Keratinocyte (primary cell): ENCODE data around the gene GSDMA. TPM values are rescaled to one million over a fixed set of nuclear protein-coding genes. Genes with fewer than 3 reads are reported as not detected.

Experiments used
- DNase-seq: peaks from one replicate; pipeline ENCODE4 v3.0.0-alpha.2; 2011; ENCODE audit warnings: low read depth, missing footprints, low spot score
- FAIRE-seq: peaks from 2 replicates; lab custom pipeline; 2011; peaks lifted over from hg19 to GRCh38; lab: Jason Lieb, UNC
- H2AFZ ChIP-seq: 2 replicates; pipeline ENCODE4 v1.6.0; 2012; ENCODE audit warnings: low read length, control low read depth, inconsistent platforms; ENCODE audit not compliant: control insufficient read depth
- H3K27ac ChIP-seq: 2 replicates; pipeline ENCODE4 v1.5.1; 2011; ENCODE audit warnings: low read length; ENCODE audit not compliant: control insufficient read depth, insufficient read depth
- H3K27me3 ChIP-seq: 3 replicates; pipeline ENCODE4 v1.6.0; 2011; ENCODE audit warnings: low read length; ENCODE audit not compliant: control insufficient read depth, insufficient read depth; ENCODE audit errors: extremely low read depth
- H3K36me3 ChIP-seq, 2 experiments: 2 replicates in 1 of 2; 3 replicates in 1 of 2; pipeline ENCODE4 v1.5.1; 2011; ENCODE audit warnings: low read length in 2 of 2, mild to moderate bottlenecking in 1 of 2; ENCODE audit not compliant: control insufficient read depth in 2 of 2, insufficient read depth in 2 of 2; ENCODE audit errors: extremely low read depth in 1 of 2
- H3K4me1 ChIP-seq: 3 replicates; pipeline ENCODE4 v1.5.1; 2011; ENCODE audit warnings: low read length; ENCODE audit not compliant: control insufficient read depth, insufficient read depth; ENCODE audit errors: extremely low read depth
- H3K4me2 ChIP-seq: 3 replicates; pipeline ENCODE4 v1.6.0; 2011; ENCODE audit warnings: low read depth, low read length; ENCODE audit not compliant: control insufficient read depth, insufficient read depth; ENCODE audit errors: extremely low read depth
- H3K4me3 ChIP-seq, 3 experiments: fragments of 200-600 bp in 1 of 3; sonication (generic) in 1 of 3; 2 replicates in 2 of 3; 3 replicates in 1 of 3; pipeline ENCODE4 v1.5.1; 2011 to 2016; ENCODE audit warnings: low read length in 3 of 3, mild to moderate bottlenecking in 3 of 3, control low read depth in 2 of 3, inconsistent platforms in 1 of 3, low read depth in 1 of 3, mixed read lengths in 1 of 3, mixed run types in 1 of 3, moderate library complexity in 1 of 3; ENCODE audit not compliant: control insufficient read depth in 2 of 3, insufficient read depth in 2 of 3; ENCODE audit errors: extremely low read depth in 1 of 3
- H3K79me2 ChIP-seq: 2 replicates; pipeline ENCODE4 v1.6.0; 2012; ENCODE audit warnings: low read length; ENCODE audit not compliant: control insufficient read depth, insufficient read depth
- H3K9ac ChIP-seq: 3 replicates; pipeline ENCODE4 v1.6.0; 2011; ENCODE audit warnings: low read length; ENCODE audit not compliant: control insufficient read depth, insufficient read depth; ENCODE audit errors: extremely low read depth
- H3K9me1 ChIP-seq: 3 replicates; pipeline ENCODE4 v1.6.0; 2011; ENCODE audit warnings: low read length; ENCODE audit not compliant: control insufficient read depth, insufficient read depth; ENCODE audit errors: extremely low read depth
- H3K9me3 ChIP-seq: 2 replicates; pipeline ENCODE4 v1.5.1; 2012; ENCODE audit warnings: low read depth, low read length; ENCODE audit not compliant: control insufficient read depth
- H4K20me1 ChIP-seq: 3 replicates; pipeline ENCODE4 v1.6.0; 2011; ENCODE audit warnings: low read length; ENCODE audit not compliant: control insufficient read depth, insufficient read depth; ENCODE audit errors: extremely low read depth
- EZH2 ChIP-seq: IDR thresholded peaks from one replicate; pipeline ENCODE4 v1.6.1; 2012; ENCODE audit warnings: inconsistent platforms, mild to moderate bottlenecking, low read length, moderate library complexity
- dilution Hi-C: fragments of 300-500 bp; cut with MboI; formaldehyde crosslinking; loops from one replicate; pipeline ENCODE4 v1.7.0; 2020; ENCODE audit warnings: low sequenced_read_pairs; ENCODE audit not compliant: extremely low pct_ligation_motif_present
- polyA plus RNA-seq, 5 experiments: library from polyadenylated mRNA; depleted of rRNA in 3 of 5; stranded (reverse) in 3 of 5; stranded (forward) in 1 of 5; unstranded in 1 of 5; fragments of >200 nt; gene quantifications; 1 replicate in 1 of 5; 2 replicates in 3 of 5; 3 replicates in 1 of 5; pipeline versions ENCODE4 v1.2.1 to v1.2.3, GENCODE V29; 2011 to 2012; ENCODE audit warnings: missing spikeins in 2 of 5, low read depth in 1 of 5, low replicate concordance in 1 of 5
- TF ChIP-seq, protein P1 (sequence below), 3 experiments: IDR thresholded peaks in 1 of 3; conservative IDR thresholded peaks in 1 of 3; optimal IDR thresholded peaks in 1 of 3; 2 replicates in 2 of 3; 3 replicates in 1 of 3; pipeline versions ENCODE3 to v1.5.1; 2011; ENCODE audit warnings: low read length in 3 of 3, mild to moderate bottlenecking in 3 of 3, moderate library complexity in 2 of 3, control low read depth in 1 of 3, inconsistent platforms in 1 of 3; ENCODE audit not compliant: insufficient read depth in 2 of 3; ENCODE audit errors: extremely low read depth in 1 of 3

GSDMA gene
- polyA plus RNA-seq, 1 donor (not counting 4 experiments of a cell fraction or from before 2014, with no cell fraction given) = 5.0 TPM

- no peaks in the 10 kb centered on the region for H3K27me3 ChIP-seq
These were observed 28.9 kb upstream of the GSDMA start for GRCh38 chr17:39933912-39934311.

DNA sequence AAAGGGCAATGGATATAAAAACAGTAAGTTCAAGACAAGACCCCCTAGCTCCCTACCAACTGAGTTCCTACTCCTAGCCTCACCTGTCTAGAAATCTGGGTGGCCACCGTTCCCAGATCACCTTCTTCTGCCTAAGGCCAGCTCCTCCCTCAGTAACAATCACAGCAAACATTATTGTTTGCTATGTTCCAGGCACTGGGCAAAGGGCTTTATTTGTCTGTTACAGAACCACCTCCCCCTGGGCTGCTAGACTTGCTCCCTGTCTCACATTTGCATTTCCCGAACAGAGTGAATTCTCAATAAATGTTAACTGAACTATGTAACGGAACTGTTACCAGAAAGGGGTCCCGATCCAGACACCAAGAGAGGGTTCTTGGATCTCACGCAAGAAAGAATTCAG, 28.5 kb upstream of the GSDMA start:
- Histone ChIP-seq H4K20me1 (no peaks in the 10 kb centered on the region), H3K27ac (no peak overlapping the region), H3K9me1 (no peaks in the 10 kb centered on the region), H2AFZ (no peak overlapping the region), H3K27me3 (no peaks in the 10 kb centered on the region), H3K79me2 (no peaks in the 10 kb centered on the region), H3K4me2 (no peak overlapping the region), H3K36me3 (no peaks in the 10 kb centered on the region), H3K4me1 (peaks cover 12% of the 10 kb centered on the region), H3K9ac (no peak overlapping the region), H3K9me3 (no peaks in the 10 kb centered on the region), H3K4me3 (no peak overlapping the region)
- DNase-seq (no peak), FAIRE-seq (no peak)
- dilution Hi-C loops = no loop called here
- no peak for TF ChIP-seq EZH2
- TF ChIP-seq, protein P1, sequence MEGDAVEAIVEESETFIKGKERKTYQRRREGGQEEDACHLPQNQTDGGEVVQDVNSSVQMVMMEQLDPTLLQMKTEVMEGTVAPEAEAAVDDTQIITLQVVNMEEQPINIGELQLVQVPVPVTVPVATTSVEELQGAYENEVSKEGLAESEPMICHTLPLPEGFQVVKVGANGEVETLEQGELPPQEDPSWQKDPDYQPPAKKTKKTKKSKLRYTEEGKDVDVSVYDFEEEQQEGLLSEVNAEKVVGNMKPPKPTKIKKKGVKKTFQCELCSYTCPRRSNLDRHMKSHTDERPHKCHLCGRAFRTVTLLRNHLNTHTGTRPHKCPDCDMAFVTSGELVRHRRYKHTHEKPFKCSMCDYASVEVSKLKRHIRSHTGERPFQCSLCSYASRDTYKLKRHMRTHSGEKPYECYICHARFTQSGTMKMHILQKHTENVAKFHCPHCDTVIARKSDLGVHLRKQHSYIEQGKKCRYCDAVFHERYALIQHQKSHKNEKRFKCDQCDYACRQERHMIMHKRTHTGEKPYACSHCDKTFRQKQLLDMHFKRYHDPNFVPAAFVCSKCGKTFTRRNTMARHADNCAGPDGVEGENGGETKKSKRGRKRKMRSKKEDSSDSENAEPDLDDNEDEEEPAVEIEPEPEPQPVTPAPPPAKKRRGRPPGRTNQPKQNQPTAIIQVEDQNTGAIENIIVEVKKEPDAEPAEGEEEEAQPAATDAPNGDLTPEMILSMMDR (optimal IDR thresholded peaks at IDR 0.05 in 1 of 3, IDR thresholded peaks at IDR 0.05 in 1 of 3, conservative IDR thresholded peaks at IDR 0.05 in 1 of 3; ENCODE audit: extremely low read depth in 1 of 3, insufficient read depth in 2 of 3, low read length in 3 of 3) = no peak

More at GRCh38 chr17:39933912-39934311, 28.9 kb upstream of the GSDMA start:
- Histone ChIP-seq H3K4me2 (no peak overlapping the region), H4K20me1 (no peaks in the 10 kb centered on the region), H2AFZ (no peak overlapping the region), H3K9me1 (no peaks in the 10 kb centered on the region), H3K4me3 (no peak overlapping the region), H3K9ac (no peak overlapping the region), H3K4me1 (peaks cover 16% of the 10 kb centered on the region), H3K27ac (no peak overlapping the region), H3K36me3 (no peaks in the 10 kb centered on the region), H3K9me3 (no peaks in the 10 kb centered on the region), H3K79me2 (no peaks in the 10 kb centered on the region)
- TF ChIP-seq EZH2 = no peak
- TF ChIP-seq, protein P1 (optimal IDR thresholded peaks at IDR 0.05 in 1 of 3, IDR thresholded peaks at IDR 0.05 in 1 of 3, conservative IDR thresholded peaks at IDR 0.05 in 1 of 3; ENCODE audit: extremely low read depth in 1 of 3, insufficient read depth in 2 of 3, low read length in 3 of 3) = no peak
- no peak for FAIRE-seq
- dilution Hi-C loops = no loop called here
- DNase-seq = no peak
